HCT116 (cell line): Measurements from ENCODE around the gene IL1RAPL1. TPM values are rescaled to one million over a fixed set of nuclear protein-coding genes. Genes with fewer than 3 reads are reported as not detected.

Experiments used
- ATAC-seq: fragments of 200-7000 bp; cut with Tn5 transposase; 2 replicates; pipeline ENCODE4 v1.9.1; 2020; ENCODE audit warnings: mild to moderate bottlenecking, moderate library complexity
- BruUV-seq: library from RNA; stranded (reverse); fragments of 400-500 nt; replicated peaks from 2 replicates; lab custom pipeline; 2021; lab: Mats Ljungman, UMichigan
- CTCF ChIA-PET: fragments of 300-600 bp; sonication (Branson Sonifier 250); formaldehyde crosslinking; loops from one replicate; lab custom pipeline; 2021; ENCODE audit warnings: antibody characterized with exemption; lab: Charles Lee
- POLR2A ChIA-PET: fragments of 300-600, 350-600 bp; sonication (Branson Sonifier 250); formaldehyde crosslinking; loops from one replicate; lab custom pipeline; 2021; ENCODE audit warnings: antibody characterized with exemption; lab: Charles Lee
- RAD21 ChIA-PET, 2 experiments: fragments of 300-600 bp; sonication (Branson Sonifier 250); formaldehyde crosslinking; loops; one replicate each; lab custom pipeline; 2023; ENCODE audit warnings: low total read pairs in 2 of 2; ENCODE audit not compliant: uncharacterized antibody in 2 of 2, unreplicated experiment in 2 of 2, low non-redundant PET in 1 of 2; lab: Charles Lee
- DNase-seq: peaks from one replicate; pipeline ENCODE4 v3.0.0-alpha.2; 2010; ENCODE audit warnings: low read depth, low spot score
- H2AFZ ChIP-seq: fragments of 200-600 bp; shearing (Covaris generic), sonication (generic); 2 replicates; pipeline ENCODE4 v1.6.1; 2017; ENCODE audit warnings: low read depth, mixed run types, mixed read lengths, antibody characterized with exemption, low read length; ENCODE audit not compliant: poor library complexity, severe bottlenecking
- H3K27ac ChIP-seq: 2 replicates; pipeline ENCODE4 v1.5.1; 2012; ENCODE audit warnings: low read depth, low read length
- H3K27me3 ChIP-seq: fragments of 200-600 bp; sonication (generic); 2 replicates; pipeline ENCODE4 v1.6.1; 2016; ENCODE audit warnings: mixed run types, low read length, mixed read lengths; ENCODE audit not compliant: insufficient read depth
- H3K36me3 ChIP-seq, 2 experiments: fragments of 200-500 bp in 1 of 2; fragments of 200-600 bp in 1 of 2; sonication (Bioruptor generic) in 1 of 2; sonication (generic) in 1 of 2; 2 replicates each; pipeline versions ENCODE4 v1.5.1 to v1.6.1; 2014 to 2016; ENCODE audit warnings: low read length in 2 of 2, inconsistent platforms in 1 of 2, mixed read lengths in 1 of 2, mixed run types in 1 of 2; ENCODE audit not compliant: insufficient read depth in 2 of 2, control insufficient read depth in 1 of 2
- H3K4me1 ChIP-seq, 2 experiments: fragments of 200-600 bp in 1 of 2; sonication (generic) in 1 of 2; 2 replicates each; pipeline versions ENCODE4 v1.5.1 to v1.6.1; 2012 to 2017; ENCODE audit warnings: low read length in 2 of 2, inconsistent platforms in 1 of 2, mild to moderate bottlenecking in 1 of 2, mixed read lengths in 1 of 2, mixed run types in 1 of 2, moderate library complexity in 1 of 2; ENCODE audit not compliant: insufficient read depth in 2 of 2, control insufficient read depth in 1 of 2
- H3K4me2 ChIP-seq: fragments of 200-600 bp; sonication (generic); 2 replicates; pipeline ENCODE4 v1.6.1; 2017; ENCODE audit warnings: mixed run types, low read length, mixed read lengths
- H3K4me3 ChIP-seq, 2 experiments: fragments of 200-600 bp in 1 of 2; sonication (generic) in 1 of 2; replicated peaks in 1 of 2; 2 replicates each; pipeline ENCODE4 v1.5.1; 2011 to 2016; ENCODE audit warnings: low read length in 2 of 2, control low read depth in 1 of 2, low read depth in 1 of 2, mild to moderate bottlenecking in 1 of 2, mixed read lengths in 1 of 2, mixed run types in 1 of 2
- H3K79me2 ChIP-seq: fragments of 200-600 bp; sonication (generic); 2 replicates; pipeline ENCODE4 v1.6.1; 2017; ENCODE audit warnings: mild to moderate bottlenecking, mixed run types, low read length, moderate library complexity, mixed read lengths; ENCODE audit not compliant: insufficient read depth
- H3K9ac ChIP-seq: fragments of 200-600 bp; sonication (generic); 2 replicates; pipeline ENCODE4 v1.6.1; 2016; ENCODE audit warnings: low read length, mixed read lengths
- H3K9me2 ChIP-seq: fragments of 200-600 bp; sonication (generic), shearing (Covaris generic); 2 replicates; pipeline ENCODE4 v1.6.1; 2017; ENCODE audit warnings: mixed run types, mild to moderate bottlenecking, moderate library complexity; ENCODE audit not compliant: insufficient read depth
- H3K9me3 ChIP-seq, 2 experiments: fragments of 200-500 bp in 1 of 2; fragments of 200-600 bp in 1 of 2; sonication (Bioruptor generic) in 1 of 2; sonication (generic) in 1 of 2; 2 replicates each; pipeline ENCODE4 v1.6.1; 2014 to 2017; ENCODE audit warnings: low read length in 2 of 2, mixed read lengths in 2 of 2, inconsistent platforms in 1 of 2, low read depth in 1 of 2, mild to moderate bottlenecking in 1 of 2, mixed run types in 1 of 2, moderate library complexity in 1 of 2; ENCODE audit not compliant: control insufficient read depth in 1 of 2, insufficient read depth in 1 of 2
- H4K20me1 ChIP-seq: fragments of 200-600 bp; sonication (generic), shearing (Covaris generic); 2 replicates; pipeline ENCODE4 v1.6.1; 2017; ENCODE audit warnings: mixed run types, mild to moderate bottlenecking, moderate library complexity; ENCODE audit not compliant: insufficient read depth
- EZH2phosphoT487 ChIP-seq: fragments of 200-600 bp; IDR thresholded peaks from 2 replicates; pipeline ENCODE4 v1.6.1; 2018; ENCODE audit warnings: antibody characterized with exemption, borderline replicate concordance
- FOSL1 ChIP-seq: IDR thresholded peaks from 2 replicates; pipeline ENCODE4 v1.6.1; 2012; ENCODE audit warnings: low read depth
- MAX ChIP-seq: IDR thresholded peaks from 2 replicates; pipeline ENCODE4 v1.6.1; 2012
- POLR2A ChIP-seq: IDR thresholded peaks from 2 replicates; pipeline ENCODE4 v1.7.0; 2011; ENCODE audit warnings: borderline replicate concordance; ENCODE audit not compliant: insufficient read depth, insufficient read length; ENCODE audit errors: extremely low read depth
- POLR2AphosphoS5 ChIP-seq: IDR thresholded peaks from 2 replicates; pipeline ENCODE4 v1.6.1; 2011; ENCODE audit warnings: mild to moderate bottlenecking, low read depth, low read length, moderate library complexity
- RAD21 ChIP-seq: IDR thresholded peaks from 2 replicates; pipeline ENCODE4 v1.6.1; 2012; ENCODE audit warnings: low read depth, mild to moderate bottlenecking
- intact Hi-C: fragments of 100-400 bp; cut with micrococcal nuclease; formaldehyde crosslinking; loops from 2 replicates; pipeline ENCODE4 v1.10.0; 2022
- total RNA-seq: library from RNA; stranded (reverse); gene quantifications from one replicate; pipeline ENCODE4 v1.2.1, GENCODE V29; 2021; ENCODE audit not compliant: unreplicated experiment

The IL1RAPL1 gene
- total RNA-seq, 1 experiment from 2014 or later = 2.8 TPM

- DNase-seq = no peak
- no peak overlapping the region for H3K9ac ChIP-seq
- no TSS peak for BruUV-seq
- RAD21 ChIA-PET = no interaction called here
- H3K27ac ChIP-seq = no peak overlapping the region
- no peaks in the 10 kb centered on the region for H3K9me3 ChIP-seq
- H3K4me2 ChIP-seq = no peak overlapping the region
- no peak for TF ChIP-seq RAD21
- H3K27me3 ChIP-seq = no peaks in the 10 kb centered on the region
- H3K9me2 ChIP-seq = no peaks in the 10 kb centered on the region
- intact Hi-C loops = no loop called here
- H3K36me3 ChIP-seq = no peaks in the 10 kb centered on the region
- no peaks in the 10 kb centered on the region for H3K4me1 ChIP-seq
- no peak for ATAC-seq
- H3K4me3 ChIP-seq = no peak overlapping the region
- CTCF ChIA-PET = no interaction called here
- H4K20me1 ChIP-seq = no peaks in the 10 kb centered on the region
- H3K79me2 ChIP-seq = no peaks in the 10 kb centered on the region
- POLR2A ChIA-PET = no interaction called here
- H2AFZ ChIP-seq = no peak overlapping the region
Observed at GRCh38 chrX:29862126-29862677, 1275.0 kb downstream of the IL1RAPL1 start.

GRCh38 chrX:29867971-29868370, 1280.7 kb downstream of the IL1RAPL1 start:
- CTCF ChIA-PET = no interaction called here
- no TSS peak for BruUV-seq
- Histone ChIP-seq H3K4me2 (no peak overlapping the region), H3K79me2 (no peaks in the 10 kb centered on the region), H4K20me1 (no peaks in the 10 kb centered on the region), H2AFZ (no peak overlapping the region), H3K27me3 (no peaks in the 10 kb centered on the region), H3K4me1 (no peaks in the 10 kb centered on the region), H3K9me2 (no peaks in the 10 kb centered on the region), H3K9ac (no peak overlapping the region), H3K36me3 (no peaks in the 10 kb centered on the region), H3K27ac (no peak overlapping the region), H3K4me3 (no peak overlapping the region), H3K9me3 (no peaks in the 10 kb centered on the region)
- POLR2A ChIA-PET = no interaction called here
- no peak for ATAC-seq
- RAD21 ChIA-PET = no interaction called here
- TF ChIP-seq POLR2A (no peak), POLR2AphosphoS5 (no peak), EZH2phosphoT487 (no peak), FOSL1 (no peak), RAD21 (no peak), MAX (no peak)
- intact Hi-C loops = no loop called here
- no peak for DNase-seq
